Thyroid gland (tissue), 4 donors: ENCODE data around the gene CST9. TPM values are rescaled to one million over a fixed set of nuclear protein-coding genes. Genes with fewer than 3 reads are reported as not detected.

Experiments
- DNase-seq, 2 donors: peaks; one replicate each; pipeline ENCODE4 v3.0.0-alpha.2; 2019
- H3K27ac ChIP-seq, 3 donors: fragments of 200-600 bp; sonication (generic); 1 replicate in 2 of 3; 2 replicates in 1 of 3; pipeline ENCODE4 v1.5.1; 2016 to 2019; ENCODE audit warnings: mild to moderate bottlenecking in 1 of 3, moderate library complexity in 1 of 3
- H3K27me3 ChIP-seq: fragments of 200-600 bp; sonication (generic); one replicate; pipeline ENCODE4 v1.5.1; 2019
- H3K36me3 ChIP-seq, 2 donors: fragments of 200-600 bp; sonication (generic); one replicate each; pipeline ENCODE4 v1.5.1; 2016 to 2019
- H3K4me1 ChIP-seq, 2 donors: fragments of 200-600 bp; sonication (generic); one replicate each; pipeline ENCODE4 v1.5.1; 2017 to 2019
- H3K4me3 ChIP-seq, 3 donors: fragments of 200-600 bp; sonication (generic); replicated peaks in 1 of 3; 1 replicate in 2 of 3; 2 replicates in 1 of 3; pipeline ENCODE4 v1.5.1; 2016; ENCODE audit warnings: mild to moderate bottlenecking in 1 of 3
- H3K9me3 ChIP-seq: fragments of 200-600 bp; sonication (generic); one replicate; pipeline ENCODE4 v1.5.1; 2017
- POLR2A ChIP-seq, 2 donors: fragments of 450-650 bp; IDR thresholded peaks; one replicate each; pipeline ENCODE4 v1.6.1; 2017; ENCODE audit warnings: antibody characterized with exemption in 2 of 2, mild to moderate bottlenecking in 2 of 2, moderate library complexity in 1 of 2
- WGBS, 2 donors: methylation state at CpG; one replicate each; pipeline ENCODE4 v1.1.5; 2017; 5-methylcytosine and 5-hydroxymethylcytosine counted together
- intact Hi-C: fragments of 100-400 bp; cut with DNase I; formaldehyde crosslinking; loops from one replicate; pipeline ENCODE4 v1.15.1; 2023
- total RNA-seq, 4 donors: library from RNA; depleted of rRNA; stranded (reverse); fragments of >200 nt; gene quantifications; one replicate each; pipeline ENCODE4 v1.2.3, GENCODE V29; 2016
- TF ChIP-seq, protein P1 (sequence below), 6 experiments: fragments of 200-600 bp in 3 of 6; fragments of 450-650 bp in 3 of 6; sonication (generic) in 3 of 6; IDR thresholded peaks; one replicate each; pipeline ENCODE4 v1.5.1; 2016 to 2019; ENCODE audit warnings: antibody characterized with exemption in 6 of 6, mild to moderate bottlenecking in 2 of 6, inconsistent platforms in 1 of 6, moderate library complexity in 1 of 6

CST9 gene
- total RNA-seq, 4 donors from 2014 or later, result not detected

DNA sequence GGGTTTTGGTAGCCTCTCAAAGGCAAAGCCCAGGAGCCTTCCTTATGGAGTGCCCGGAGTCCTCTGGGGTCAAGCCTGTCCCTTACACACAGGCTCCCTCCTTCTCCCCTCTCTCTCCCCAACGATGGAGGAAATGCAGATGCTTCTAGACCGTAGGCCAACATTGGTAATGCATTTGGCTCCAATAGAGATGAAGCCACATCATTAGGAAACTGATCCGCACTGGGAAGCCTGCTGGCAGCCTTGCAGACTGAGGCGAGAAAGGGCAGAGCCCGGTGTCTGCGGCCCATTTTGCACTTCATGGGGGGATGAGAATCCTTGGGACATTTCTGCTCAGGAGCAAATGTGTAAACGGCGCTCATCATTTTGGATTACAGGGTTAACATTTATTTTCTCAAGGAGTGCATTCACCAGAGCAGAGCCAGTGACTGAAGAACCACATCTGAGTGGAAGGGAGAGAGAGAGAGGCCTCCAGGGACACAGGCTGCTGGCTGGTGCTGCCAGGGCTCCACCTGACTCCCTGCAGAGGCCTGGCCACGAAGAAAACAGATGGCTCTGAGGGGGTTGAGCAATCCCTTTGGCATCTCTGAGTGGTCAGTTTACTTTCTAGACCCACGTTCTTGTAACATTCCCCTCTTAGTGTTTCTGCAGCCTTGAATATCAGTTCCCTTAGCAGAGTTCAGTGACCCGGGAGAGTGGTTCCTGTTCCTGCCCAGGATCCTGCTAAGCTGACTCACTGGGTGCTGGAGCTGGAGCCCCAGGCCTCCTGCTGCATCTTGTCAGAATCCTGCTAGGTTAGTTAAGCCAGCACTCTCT lies 36.4 kb upstream of the CST9 start:
- Histone ChIP-seq H3K4me3 (no peak overlapping the region), H3K27ac (peak overlapping the region; percentile 26 to 69 (median 41)), H3K4me1 (peaks cover 0 to 12% of the 10 kb centered on the region in 2 donors), H3K36me3 (no peaks in the 10 kb centered on the region), H3K27me3 (no peaks in the 10 kb centered on the region), H3K9me3 (no peaks in the 10 kb centered on the region)
- TF ChIP-seq, protein P1, sequence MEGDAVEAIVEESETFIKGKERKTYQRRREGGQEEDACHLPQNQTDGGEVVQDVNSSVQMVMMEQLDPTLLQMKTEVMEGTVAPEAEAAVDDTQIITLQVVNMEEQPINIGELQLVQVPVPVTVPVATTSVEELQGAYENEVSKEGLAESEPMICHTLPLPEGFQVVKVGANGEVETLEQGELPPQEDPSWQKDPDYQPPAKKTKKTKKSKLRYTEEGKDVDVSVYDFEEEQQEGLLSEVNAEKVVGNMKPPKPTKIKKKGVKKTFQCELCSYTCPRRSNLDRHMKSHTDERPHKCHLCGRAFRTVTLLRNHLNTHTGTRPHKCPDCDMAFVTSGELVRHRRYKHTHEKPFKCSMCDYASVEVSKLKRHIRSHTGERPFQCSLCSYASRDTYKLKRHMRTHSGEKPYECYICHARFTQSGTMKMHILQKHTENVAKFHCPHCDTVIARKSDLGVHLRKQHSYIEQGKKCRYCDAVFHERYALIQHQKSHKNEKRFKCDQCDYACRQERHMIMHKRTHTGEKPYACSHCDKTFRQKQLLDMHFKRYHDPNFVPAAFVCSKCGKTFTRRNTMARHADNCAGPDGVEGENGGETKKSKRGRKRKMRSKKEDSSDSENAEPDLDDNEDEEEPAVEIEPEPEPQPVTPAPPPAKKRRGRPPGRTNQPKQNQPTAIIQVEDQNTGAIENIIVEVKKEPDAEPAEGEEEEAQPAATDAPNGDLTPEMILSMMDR (IDR thresholded peaks at IDR 0.05), result peak in 1 of 6 experiments; percentile 3
- TF ChIP-seq POLR2A (IDR thresholded peaks at IDR 0.05), result no peak
- intact Hi-C loops, result no loop called here
- DNase-seq, result peak; percentile 85 to 86
- 42 to 44% methylated on average over 11 to 12 of the region's 12 CpGs for WGBS, 2 donors

DNA sequence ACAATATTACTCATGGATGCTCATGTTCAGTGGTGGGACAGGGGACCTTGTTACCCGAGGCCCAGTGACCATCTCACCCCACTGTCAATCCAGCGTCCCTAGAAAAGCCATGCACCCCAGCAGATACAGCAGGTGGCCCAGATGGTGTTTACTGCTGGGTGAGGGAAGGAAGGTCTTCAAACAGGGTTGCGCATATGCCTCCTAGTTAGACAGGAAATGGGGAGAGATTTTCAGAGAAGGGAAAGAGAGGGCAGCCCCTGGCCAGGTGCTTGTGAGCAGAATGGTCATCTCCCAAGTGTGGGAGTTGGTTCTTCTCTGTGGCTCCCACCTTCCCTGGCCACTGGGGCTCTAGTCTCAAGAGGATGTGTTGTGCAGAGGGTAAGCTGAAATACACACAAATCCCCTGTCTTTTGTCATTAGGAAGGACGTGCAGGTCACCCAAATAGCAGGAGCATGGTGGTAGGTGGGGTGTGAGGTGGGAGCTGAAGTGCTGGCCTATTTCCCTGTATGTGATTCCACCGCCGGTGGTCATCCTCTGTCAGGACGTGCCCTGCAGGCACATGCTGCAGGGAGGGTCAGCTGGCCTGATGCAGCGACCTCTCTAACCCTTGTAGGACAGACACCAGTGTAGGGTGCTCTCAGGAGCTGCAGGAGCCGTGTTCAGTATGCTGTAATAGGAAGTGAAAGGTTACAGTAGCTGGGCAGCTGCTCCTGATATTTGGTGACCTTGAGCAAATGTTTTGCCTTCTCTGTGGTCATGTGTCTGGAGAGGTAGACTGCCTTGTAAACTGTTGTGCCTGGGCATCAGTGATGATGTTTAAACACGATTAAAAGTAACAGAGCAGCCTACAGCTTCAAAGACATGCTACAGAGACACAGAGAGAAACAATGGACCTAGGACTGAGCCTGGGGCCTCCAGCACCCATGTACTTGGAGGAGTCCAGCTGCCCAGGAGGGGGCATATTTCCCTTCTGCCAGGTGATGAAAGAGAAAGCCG lies 35.3 kb upstream of the CST9 start:
- TF ChIP-seq POLR2A (IDR thresholded peaks at IDR 0.05), result no peak
- TF ChIP-seq, protein P1 (IDR thresholded peaks at IDR 0.05), result no peak
- WGBS, 2 donors, result 76 to 86% methylated on average over 9 to 11 of the region's 11 CpGs
- no peak for DNase-seq
- no peaks in the 10 kb centered on the region for H3K27me3 ChIP-seq
- no peaks in the 10 kb centered on the region for H3K9me3 ChIP-seq
- intact Hi-C loops, result no loop called here
- peak overlapping the region in 1 of 3 donors; percentile 37 for H3K27ac ChIP-seq
- H3K36me3 ChIP-seq, result no peaks in the 10 kb centered on the region
- H3K4me3 ChIP-seq, result no peak overlapping the region
- peaks cover 9 to 19% of the 10 kb centered on the region in 2 donors for H3K4me1 ChIP-seq

GRCh38 chr20:23640018-23640601 lies 34.4 kb upstream of the CST9 start:
- no peak overlapping the region for H3K27ac ChIP-seq

GRCh38 chr20:23639490-23639958 lies 33.8 kb upstream of the CST9 start:
- WGBS, 2 donors, result 82 to 83% methylated on average over 8 of the region's 8 CpGs
- intact Hi-C loops, result no loop called here

More at GRCh38 chr20:23640018-23640601, 34.4 kb upstream of the CST9 start:
- Histone ChIP-seq H3K4me3 (no peak overlapping the region), H3K9me3 (no peaks in the 10 kb centered on the region), H3K36me3 (no peaks in the 10 kb centered on the region), H3K27me3 (no peaks in the 10 kb centered on the region), H3K4me1 (peaks cover 9 to 24% of the 10 kb centered on the region in 2 donors)
- TF ChIP-seq POLR2A (IDR thresholded peaks at IDR 0.05), result no peak
- TF ChIP-seq, protein P1 (IDR thresholded peaks at IDR 0.05), result no peak
- intact Hi-C loops, result no loop called here
- WGBS, 2 donors, result 84 to 92% methylated on average over 8 of the region's 8 CpGs
- DNase-seq, result no peak

More at GRCh38 chr20:23639490-23639958, 33.8 kb upstream of the CST9 start:
- Histone ChIP-seq H3K4me1 (peaks cover 9 to 24% of the 10 kb centered on the region in 2 donors), H3K36me3 (no peaks in the 10 kb centered on the region), H3K4me3 (no peak overlapping the region), H3K27me3 (no peaks in the 10 kb centered on the region), H3K9me3 (no peaks in the 10 kb centered on the region), H3K27ac (no peak overlapping the region)
- TF ChIP-seq, protein P1 (IDR thresholded peaks at IDR 0.05), result no peak
- TF ChIP-seq POLR2A (IDR thresholded peaks at IDR 0.05), result no peak
- no peak for DNase-seq
